Ramos (cell line): ENCODE data around the gene SLC26A5.

Experiments used
- in situ Hi-C: fragments of 300-500 bp; cut with MboI; formaldehyde crosslinking; loops from one replicate; pipeline ENCODE4 v1.14.3; 2022; ENCODE audit warnings: low sequenced_read_pairs; ENCODE audit not compliant: unreplicated experiment

The SLC26A5 gene

DNA sequence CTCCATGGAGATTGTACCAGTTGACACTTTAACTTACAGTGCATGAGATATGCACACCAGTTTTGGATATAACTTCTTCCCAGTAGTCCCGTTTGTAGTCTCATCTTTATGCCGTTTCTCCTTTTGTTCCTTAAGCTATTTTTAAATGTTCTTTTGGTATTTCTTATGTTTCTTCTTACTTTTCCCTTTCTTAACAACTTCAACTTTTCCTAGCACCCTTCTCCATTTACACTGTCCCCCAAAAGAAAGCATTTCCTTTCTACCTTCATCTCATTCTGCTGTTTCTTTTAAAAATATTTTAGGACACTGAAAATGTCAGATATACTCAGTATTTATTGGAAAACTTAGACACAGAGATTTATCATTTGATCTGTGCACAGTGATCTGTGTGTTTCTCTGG, 97.0 kb downstream of the SLC26A5 start:
- in situ Hi-C loops: no loop called here

DNA sequence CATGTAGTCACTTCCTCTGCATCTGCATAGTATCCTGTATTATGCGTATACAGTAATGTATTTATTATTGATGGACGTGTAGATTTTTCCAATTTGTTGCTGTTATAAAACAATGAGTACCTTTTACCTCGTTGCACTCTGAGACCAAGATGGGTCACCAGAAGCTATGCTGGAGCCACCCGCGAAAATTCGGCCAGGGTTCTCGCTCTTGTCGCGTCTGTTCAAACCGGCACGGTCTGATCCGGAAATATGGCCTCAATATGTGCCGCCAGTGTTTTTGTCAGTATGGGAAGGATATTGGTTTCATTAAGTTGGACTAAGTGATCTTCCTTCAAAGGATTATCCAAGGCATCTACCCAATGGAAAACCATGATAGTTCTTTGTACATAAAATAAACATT, 97.6 kb downstream of the SLC26A5 start:
- in situ Hi-C loops: no loop called here

DNA sequence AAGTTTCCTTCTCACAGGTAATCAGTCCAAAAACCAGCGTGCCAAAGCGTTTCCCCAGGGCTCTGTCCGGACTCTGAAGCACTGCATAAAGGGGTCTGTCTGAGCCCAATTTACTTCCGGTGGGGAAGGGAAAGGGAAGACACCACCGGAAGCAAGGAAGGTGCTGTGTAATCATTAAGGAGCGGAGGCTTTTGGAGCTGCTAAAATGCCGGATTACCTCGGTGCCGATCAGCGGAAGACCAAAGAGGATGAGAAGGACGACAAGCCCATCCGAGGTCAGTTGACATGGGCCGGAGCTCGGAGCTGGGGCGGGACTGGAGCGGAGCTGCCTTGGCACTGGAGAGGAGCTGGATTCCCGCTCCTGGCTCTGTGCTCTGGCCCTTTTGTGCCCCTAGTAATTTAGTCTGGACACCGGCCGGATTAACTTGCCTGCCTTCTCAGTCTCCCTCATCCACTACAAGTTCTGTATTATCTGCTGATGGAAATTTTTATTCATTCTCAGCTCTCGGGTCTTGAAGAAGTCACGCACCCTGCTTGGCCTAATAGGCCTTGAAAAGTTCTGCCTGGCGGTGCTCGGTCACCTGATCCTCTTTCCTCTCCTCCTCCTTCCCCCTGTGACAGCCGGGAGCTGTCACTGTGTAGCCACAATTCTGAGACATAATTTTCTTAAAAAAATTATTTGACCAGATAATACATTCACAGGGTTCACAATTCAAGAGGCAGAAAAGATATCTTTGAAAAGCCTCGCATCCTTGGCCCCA, 98.3 kb downstream of the SLC26A5 start, which contains the start of gene PSMC2:
PSMC2 (plus strand) TSS at position 137 of the 761 bp plus-strand sequence; CDS start at position 206, 69 bp downstream.
- in situ Hi-C loops: no loop called here

DNA sequence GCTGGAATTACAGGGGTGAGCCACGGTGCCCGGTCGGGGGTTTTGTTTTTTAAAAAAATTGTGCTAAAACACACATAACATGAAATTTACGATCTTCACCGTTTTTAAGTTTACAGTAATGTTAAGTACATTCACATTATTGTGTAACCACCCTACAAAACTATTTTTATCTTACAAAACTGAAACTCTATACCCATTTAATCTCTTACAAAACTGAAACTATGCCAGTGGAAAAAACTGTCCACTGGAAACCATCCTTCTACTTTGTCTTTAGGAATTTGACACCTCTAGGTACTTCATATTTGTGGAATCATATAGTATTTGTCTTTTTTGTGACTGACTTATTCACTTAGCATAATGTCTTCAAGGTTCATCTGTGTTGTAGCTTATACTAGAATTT, 99.6 kb downstream of the SLC26A5 start:
- in situ Hi-C loops: no loop called here

DNA sequence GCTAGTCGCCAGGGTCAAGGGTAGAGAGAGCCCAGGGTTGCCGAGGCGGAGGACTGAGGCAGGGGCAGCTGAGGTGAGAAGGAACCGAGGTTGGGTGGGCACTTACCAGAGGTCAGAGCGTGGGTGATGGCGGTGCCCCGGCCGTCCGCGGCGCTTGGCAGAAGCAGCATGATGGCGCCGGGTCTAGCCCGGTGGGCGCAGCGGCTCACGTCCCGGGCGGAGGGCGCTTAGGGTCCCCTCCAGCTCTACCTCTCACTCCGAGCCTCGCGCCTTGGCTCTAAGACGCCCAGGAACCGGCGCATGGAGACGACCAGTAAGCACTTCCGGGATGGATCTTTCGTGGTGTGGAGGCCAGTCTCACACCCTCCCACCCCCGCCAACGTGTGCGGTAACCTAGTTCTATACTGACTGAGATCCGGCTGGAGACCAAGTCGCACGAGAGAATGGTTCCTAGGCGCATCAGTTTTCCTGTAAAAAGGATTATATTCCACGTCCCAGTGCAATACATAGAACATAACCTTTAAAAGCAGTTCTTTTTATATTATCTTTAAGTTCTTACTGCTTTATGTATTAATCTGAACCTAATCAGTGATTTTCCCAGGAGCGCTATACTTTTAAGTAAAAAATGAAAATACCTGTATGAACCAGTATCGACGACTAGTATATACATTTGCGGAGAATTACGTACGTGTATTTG, 101.4 kb downstream of the SLC26A5 start, which contains the start of gene DNAJC2:
DNAJC2 (minus strand) TSS at position 315 of the 697 bp plus-strand sequence; CDS start at position 170, 145 bp downstream.
- in situ Hi-C loops: no loop called here

DNA sequence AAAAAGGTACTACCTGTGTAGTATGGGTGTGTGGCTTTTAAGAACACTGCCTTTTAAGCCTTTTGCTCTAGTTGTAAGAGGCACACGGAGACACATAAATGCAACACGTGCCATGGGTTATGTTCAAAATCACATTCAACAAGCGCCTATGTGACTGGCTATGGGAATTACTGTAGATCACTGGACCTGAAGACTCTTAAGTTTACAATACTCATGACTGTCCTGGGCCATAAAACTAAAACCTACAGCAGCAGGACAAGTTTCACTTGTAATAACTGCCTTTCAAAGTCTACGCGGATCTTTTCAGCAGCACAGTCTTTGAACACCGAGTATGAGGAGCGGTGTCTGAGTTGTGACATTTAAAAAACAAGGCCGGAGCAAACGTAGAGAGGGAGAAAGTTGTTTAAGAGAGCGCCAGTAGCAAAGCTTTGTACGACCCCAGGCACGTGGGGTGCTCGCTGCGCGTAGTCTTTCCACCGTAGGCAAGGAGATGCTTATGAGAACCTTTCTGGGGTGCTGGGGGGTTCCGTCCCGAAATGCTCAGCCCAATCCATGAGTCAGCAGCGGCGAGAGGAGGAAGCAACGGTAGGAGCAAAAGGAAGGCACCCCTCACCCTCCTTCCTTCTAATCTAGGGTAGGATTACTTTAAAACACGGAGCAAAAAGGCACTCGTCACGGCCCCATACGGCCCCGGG, 102.1 kb downstream of the SLC26A5 start:
- in situ Hi-C loops: no loop called here

DNA sequence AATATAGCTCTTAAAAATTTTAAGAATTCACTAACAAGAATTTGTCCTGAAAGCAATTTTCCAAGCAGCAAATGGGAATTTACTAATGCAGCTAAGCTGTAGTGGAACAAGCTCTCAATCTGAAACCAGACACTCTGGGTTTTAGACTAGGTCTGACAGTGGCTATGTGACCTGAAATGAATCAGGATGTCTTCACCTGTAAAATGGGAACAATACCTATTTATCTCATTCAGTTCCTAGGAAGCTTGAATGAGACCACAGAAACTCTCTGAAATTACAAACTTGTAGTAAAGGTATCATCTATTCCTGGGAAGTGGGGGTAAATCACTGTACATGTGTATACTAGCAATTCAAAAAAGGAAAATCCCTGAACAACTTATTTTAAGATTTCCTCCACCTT, 102.7 kb downstream of the SLC26A5 start:
- in situ Hi-C loops: no loop called here

DNA sequence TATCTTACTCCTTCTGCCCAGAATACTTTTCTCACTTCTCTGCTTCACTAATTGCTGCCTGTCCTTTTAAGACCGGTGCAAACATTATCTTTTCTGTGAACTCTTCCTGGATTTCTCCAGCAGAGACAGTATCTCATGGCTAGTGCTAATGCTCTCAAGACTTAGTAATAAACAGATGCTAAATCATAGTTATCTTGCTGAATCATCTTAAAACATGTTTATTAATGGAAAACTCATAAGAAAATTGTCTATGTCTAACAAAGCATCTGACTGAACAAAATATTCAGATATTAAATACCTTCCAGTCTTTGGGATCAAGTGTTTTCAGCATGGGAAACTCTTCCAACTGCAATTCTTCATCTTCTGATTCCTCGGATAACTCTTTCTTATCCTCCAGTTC, 104.5 kb downstream of the SLC26A5 start:
- in situ Hi-C loops: no loop called here

DNA sequence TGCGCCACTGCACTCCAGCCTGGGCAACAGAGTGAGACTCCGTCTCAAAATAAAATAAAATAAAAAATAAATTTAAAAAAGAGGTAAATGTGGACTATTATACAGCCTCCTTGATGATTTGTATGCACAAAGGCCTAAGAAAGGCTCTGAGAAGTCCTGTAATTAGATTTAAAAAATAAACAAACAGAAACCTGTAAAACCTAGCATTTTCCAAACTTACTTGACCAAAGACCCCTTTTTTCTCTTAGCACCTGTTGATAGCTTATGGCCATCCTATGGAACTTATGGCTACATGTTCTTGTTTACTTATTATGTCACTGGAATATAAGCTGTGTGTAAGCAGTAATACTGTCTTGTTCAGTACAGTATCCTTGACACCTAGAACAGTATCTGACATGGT, 107.1 kb downstream of the SLC26A5 start:
- in situ Hi-C loops: no loop called here

DNA sequence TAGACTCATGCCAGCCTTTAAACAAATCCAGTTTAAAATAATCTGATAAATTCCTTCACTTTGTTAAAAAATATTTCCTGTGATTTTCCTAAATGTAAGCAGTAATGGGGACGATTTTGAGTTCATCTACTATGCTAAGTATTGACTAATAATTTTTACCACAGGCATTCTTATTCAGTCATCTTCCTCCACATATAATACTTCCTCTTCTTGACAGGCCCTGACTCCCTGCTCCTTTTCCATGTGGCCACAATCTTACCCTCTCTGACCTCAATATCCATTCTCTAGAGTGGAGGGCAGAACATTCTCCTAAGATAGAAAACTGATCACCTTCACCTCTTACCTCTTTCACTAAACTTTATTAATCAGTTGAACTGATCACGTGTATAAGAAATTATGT, 109.2 kb downstream of the SLC26A5 start:
- in situ Hi-C loops: no loop called here

DNA sequence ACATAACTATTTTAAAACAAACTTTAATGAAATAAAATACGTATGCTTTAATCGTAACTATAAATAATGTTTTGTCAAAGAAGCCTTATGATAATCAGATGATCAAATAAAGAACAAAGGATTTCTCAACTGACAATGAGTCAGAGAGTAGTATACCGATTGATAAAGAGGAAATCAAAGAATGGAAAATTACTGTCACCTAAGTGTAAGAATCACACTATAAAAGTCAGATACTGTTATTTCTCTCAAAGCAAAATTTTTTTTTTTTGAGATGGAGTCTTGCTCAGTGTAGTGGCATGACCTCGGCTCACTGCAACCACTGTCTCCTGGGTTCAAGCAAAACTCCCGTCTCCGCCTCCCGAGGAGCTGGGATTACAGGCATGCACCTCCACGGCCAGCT, 120.3 kb downstream of the SLC26A5 start:
- in situ Hi-C loops: no loop called here
